HG02885 (cell line): ENCODE measurements around the gene PRRC2B.
"Not testable (repeated sequence)": the region's sequence is repeated elsewhere in the genome, so short reads cannot be mapped to it uniquely, and the experiment has no call there.

Source experiments
- ATAC-seq: cut with Tn5 transposase; IDR thresholded peaks from one replicate; pipeline ENCODE4 v1.9.1; 2021; ENCODE audit warnings: mild to moderate bottlenecking; ENCODE audit not compliant: unreplicated experiment, poor library complexity

The PRRC2B gene

DNA sequence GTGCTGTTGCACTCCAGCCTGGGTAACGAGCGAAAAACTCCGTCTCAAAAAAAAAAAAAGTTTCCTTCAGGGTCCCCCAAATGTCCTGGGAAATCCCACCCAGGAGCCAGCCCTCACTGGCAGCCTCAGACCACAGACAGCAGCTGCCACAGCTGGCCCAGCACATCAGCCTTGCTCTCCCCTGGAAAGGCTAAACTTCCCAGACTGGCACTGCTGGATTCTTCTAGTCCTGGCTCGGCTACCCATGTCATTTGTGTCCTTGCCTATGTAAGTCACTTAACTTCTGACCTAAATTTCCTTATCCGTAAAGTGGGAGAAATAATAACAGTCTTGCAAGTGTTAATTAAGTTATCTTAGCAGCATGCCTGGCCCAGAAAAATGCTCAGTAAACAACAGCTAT, 8.6 kb upstream of the PRRC2B start:
- ATAC-seq, result no peak

DNA sequence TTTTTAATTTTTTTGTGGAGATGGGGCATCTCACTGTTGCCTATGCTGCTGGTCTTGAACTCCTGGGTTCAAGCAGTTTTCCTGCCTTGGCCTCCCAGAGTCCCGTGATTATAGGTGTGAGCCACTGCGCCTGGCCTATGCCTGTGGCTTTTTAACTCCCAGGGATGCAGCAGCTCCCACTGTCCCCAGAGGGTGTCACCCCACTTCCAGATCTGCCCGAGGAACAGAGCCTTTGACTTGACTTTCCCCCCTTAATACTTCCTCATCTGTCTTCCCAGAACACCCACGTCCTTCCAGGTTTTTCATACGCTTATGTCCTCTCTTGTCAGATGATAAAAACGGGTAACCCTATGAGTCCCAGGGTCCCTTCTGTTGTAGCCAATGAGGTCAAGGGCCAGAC, 7.6 kb upstream of the PRRC2B start:
- ATAC-seq, result no peak

DNA sequence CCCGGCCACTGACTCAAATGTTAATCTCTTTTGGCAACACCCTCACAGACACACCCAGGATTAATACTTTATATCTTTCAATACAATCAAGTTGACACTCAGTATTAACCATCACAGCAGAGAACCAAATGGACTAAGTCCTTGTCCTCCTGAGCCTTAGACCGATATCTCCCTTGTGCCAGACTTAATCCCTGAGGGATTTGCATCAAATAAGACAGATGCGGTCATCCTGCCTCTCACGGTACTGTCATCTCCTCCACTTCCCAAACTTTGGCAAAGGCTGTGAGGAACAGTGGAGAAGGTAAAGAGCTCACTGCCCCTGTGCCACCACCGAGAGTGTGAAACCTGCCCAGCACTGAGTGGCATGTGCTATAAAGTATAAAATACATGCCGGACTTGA, 6.5 kb upstream of the PRRC2B start:
- ATAC-seq, result no peak

DNA sequence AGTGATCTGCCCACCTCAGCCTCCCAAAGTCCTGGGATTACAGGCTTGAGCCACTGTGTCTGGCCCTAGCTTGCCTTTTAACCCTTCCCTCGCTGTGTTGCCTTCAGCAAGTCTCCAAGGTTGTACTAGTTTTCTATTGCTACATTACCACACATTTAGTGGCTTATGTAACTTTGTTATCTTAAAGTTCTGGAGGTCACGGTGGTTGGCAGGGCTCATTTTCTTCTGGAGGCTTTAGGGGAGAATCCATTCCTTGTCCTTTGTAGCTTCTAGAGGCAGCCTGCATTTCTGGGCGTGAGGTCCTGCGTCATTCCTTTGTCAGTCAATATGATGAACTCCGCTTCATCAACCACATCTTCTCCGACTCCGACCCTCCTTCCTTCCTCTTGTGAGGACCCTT, 2.9 kb upstream of the PRRC2B start:
- no peak for ATAC-seq

DNA sequence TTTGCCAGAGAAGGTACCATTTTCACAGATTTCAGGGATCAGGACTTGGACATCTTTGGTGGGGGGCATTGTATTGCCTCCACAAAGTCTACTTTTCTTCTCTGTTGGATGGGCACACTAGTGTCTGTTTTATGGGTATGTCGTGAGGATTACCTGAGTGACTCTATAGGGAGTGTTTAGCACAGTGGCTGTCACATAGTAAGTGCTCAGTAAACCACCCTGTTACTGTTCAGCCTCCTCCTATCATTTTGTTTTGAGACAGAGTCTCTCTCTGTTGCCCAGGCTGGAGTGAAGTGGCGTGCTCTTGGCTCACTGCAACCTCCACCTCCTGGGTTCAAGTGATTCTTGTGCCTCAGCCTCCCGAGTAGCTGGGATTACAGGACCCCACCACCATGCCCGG, 2.4 kb upstream of the PRRC2B start:
- no peak for ATAC-seq

DNA sequence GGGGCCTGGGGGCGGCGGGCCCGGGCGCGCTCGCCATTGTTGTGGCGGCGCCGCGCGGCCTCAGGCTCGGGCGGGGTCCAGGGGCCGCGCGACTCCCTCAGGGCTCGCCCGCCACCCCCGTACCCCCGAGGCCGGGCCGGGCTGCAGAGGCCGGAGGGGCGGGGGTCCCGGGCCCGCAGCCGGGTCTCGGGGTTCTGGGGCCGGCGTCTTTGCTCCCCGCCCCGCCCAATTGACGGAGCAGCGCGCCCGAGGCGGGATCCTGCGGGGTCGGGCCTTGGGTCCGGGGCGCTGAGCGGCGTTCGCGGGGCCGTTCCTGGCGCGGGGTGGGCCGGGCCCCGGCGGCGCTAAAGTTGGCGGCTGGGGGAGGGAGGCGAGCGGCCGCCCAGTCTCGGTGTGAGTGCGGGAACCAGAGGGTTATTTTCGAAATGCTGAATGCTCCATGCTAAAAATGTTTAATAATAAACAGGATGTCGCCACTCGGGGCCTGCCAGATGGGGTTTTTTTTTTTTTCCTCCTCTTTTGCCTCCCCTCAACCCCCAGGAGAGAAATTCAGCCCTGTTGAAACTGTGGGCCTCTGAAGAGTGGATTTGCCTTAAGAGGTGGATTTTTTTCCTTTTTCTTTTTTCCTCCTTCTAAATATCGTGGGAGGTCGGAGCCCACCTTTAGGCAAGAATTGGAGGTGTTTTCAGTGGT, 724 bp downstream of the PRRC2B start:
- ATAC-seq, result peak; percentile 37

DNA sequence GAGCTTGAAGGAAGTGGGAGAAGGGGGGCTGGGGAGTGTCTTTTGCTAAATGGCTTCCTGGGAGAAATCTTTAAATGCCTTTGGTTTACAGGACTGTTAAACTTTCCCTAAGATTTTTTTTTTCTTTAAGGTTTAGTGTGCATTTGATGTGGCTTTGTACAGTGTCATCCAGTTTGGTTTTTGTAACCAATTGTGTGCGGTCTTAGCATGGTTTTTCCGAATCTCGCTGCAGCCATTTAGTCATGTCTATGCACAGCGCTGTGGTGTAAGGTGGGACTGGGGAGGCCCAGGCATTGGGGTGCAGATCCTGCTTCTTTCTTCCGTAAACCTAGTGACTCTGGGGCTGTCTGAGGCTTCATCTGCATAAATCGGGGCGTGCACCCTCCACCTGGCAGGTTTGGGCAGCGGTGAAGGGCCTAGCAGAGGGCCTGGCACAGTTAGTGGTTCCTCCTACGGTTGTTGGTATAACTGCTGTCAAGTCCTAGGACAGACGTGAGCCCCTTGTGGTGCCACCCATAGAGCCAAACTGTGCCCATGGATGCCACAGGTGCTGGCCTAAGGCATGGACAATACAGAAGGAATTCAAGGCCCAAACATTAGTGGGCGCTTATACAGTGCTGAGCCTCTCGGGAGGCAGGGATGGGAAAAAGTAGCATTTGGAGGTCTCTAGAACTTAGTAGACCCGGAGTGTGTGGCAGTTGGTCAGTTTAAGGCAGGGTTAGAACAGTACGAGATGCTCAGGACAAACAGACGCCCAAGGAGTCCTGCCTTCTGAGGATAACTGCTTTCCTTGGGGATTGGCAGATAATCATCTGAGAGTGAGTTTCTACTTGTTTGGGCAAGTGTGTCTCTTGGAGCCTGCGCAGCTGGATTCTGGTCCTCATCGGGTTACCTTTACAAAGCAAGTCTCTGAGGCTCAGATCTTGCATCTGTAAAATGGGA, 1.5 kb downstream of the PRRC2B start:
- ATAC-seq, result no peak

DNA sequence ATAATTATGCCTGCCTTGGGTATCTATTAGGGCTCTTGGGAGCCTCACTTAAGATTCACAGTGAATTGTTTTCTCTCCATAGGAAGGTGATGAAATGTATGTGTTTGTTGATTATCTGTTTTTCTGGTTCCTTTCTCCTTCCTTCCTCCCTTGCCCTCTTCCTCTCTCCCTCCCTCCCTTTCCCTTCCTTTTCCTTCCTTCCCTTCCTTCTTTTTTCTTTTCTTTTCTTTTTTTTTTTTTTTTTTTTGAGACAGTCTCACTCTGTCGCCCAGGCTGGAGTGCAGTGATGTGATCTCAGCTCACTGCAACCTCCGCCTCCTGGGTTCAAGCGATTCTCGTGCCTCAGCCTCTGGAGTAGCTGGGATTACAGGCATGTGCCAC, 2.2 kb downstream of the PRRC2B start:
- not testable (repeated sequence) for ATAC-seq

DNA sequence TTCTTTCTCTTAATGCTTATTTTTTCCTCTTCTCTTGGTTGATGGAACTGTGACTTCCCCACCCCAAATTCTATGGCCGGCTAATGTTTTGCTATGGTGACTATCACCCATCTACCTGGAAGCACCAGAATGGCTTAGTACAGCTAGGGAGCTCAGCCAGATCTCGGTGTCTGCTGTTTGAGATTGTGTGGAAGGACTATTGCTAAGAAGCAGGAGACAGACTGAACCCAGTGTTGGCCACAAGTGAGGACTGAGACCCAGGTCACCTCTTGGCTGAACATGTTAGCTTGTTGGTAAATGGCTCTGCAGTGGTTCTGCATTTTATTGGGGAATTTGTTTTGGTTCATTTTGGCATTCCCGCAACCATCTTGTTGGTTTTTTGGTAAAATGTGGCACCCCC, 2.7 kb downstream of the PRRC2B start:
- no peak for ATAC-seq

DNA sequence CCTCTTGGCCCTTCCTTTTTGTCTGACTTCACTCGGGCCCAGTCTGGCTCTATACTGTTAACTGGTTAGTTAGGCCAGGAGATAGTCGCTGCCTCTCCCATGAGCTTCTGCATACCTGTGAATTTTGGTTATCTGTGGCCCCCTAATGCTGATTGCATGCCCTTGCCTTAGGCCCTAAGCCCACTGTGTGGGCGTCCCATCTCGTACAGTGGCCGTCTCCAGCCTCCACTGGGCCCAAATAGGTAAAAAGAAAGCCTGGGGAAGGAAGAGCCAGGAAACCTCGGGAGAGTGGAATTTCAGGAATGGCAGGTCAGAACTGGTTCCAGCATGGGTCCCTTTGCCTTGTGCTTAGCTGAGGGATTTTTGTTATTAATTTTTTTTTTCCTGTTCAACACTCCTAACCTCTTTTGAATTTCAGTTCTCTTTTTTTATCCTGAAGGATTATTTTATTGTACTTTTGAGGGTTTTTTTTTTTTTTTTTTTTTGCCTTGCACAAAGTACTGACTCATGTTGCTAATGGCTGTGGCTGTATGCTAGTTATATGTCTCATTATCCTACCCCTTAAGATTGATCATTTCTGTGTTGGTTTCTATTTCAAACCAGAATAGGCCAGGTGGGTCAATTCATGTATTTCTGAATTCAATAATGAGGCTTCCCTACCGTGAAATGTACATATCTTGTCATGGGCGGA, 3.4 kb downstream of the PRRC2B start:
- ATAC-seq, result no peak

DNA sequence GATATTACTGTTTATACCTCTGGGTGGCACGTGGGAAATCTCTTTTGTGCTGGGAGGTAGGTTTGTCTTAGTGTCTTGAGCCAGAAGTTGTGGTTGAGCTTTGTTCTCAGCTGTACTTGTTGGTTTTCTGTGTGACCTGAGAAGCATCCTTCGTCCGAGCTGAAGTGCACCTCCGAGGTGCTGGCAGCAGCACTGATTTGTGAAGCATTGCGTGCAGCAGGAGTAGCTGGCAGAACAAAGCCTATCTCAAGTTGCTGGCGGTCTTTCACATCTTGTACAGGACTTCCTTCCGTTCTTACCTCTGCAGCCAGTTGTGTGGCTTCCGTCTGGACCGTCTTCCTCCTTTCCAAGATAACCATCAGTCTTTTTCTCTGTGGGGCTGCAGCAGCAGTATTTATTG, 4.3 kb downstream of the PRRC2B start:
- ATAC-seq, result no peak

DNA sequence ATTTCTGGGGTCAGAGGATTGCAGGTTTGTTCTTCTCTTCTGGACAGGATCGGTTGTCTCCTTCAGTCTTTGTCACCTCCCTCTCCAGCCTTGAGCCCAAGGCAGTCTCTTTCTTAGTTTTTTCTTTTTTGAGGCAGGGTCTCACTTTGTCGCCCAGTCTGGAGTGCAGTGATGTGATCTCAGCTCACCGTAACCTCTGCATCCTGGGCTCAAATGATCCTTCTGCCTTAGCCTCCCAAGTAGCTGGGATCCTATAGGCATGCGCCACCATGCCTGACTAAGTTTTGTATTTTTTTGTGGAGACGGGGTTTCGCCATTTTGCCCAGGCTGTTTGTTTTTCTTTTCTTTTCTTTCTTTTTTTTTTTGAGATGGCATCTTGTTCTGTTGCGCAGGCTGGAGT, 6.1 kb downstream of the PRRC2B start:
- no peak for ATAC-seq

DNA sequence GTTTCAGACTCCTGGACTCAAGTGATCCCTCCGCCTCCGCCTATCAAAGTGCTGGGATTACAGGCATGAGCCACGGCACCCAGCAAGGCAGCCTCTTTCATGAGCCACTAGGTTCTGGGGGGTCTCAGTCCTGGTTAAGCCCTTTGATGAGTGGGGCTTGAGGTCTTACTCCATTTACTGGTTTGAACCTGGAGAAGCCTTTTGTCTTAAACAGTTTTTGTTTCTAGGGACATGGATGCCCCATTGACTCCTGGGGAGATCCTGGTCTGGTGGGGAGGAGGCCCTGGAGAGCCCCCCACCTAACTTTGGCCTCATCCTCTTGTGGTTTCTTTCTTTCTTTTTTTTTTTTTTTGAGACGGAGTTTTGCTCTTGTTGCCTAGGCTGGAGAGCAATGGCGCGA, 6.7 kb downstream of the PRRC2B start:
- ATAC-seq, result no peak

DNA sequence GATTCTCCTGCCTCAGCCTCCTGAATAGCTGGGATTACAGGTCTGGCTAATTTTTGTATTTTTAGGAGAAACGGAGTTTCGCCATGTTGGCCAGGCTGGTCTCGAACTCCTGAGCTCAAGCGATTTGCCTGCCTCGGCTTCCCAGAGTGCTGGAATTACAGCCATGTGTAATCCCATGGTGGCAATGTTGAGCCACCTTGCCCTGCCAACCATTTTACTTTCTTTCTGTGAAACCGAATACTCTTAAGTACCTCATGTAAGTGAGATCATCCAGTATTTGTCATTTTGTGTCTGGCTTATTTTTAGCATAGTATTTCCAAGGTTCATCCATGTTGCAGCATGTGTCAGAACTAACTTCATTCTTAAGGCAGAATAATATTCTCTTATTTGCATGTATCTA, 8.2 kb downstream of the PRRC2B start:
- ATAC-seq, result no peak

DNA sequence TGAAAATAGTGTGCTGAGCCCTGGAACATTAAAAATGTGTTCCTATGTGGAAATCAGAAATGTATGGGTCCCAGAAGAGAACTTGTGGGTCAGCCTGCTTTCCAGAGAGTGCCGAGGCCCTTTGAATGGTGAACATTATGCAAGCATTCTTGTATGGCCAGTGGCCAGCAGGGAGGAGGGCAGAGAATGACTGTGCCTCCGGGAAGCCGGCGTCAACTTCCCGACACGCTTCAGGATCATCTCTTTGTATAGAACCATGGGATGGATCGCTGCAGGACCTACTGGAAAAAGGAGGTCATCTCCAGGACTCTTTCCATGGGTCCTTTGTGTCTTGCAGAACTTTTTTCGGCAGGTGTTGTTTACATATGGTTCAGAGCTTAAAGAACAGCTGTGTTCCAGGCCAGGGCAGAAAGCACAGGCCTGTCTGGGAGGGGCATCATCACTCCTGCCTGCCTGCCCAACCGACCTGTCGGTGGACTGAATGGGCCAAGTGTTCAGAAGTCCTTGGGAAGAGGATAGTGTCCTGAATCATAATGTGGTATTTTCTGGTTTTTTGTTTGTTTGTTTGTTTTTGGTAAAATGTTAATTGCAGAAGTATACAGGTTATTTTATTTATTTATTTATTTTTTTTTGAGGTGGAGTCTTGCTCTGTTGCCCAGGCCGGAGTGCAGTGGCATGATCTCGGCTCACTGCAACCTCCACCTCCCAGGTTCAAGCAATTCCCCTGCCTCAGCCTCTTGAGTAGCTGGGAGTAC, 9.0 kb downstream of the PRRC2B start:
- no peak for ATAC-seq

DNA sequence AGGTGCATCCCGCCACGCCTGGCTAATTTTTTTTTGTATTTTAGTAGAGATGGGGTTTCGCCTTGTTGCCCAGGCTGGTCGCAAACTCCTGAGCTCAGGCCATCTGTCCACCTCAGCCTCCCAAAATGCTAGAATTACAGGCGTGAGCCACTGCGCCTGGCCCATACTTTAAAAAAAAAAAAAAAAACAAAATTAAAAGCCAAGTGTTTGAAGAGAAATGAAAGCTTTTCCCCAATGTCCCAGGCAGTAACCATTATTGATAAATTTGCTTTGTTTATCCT, 9.5 kb downstream of the PRRC2B start:
- ATAC-seq, result no peak

DNA sequence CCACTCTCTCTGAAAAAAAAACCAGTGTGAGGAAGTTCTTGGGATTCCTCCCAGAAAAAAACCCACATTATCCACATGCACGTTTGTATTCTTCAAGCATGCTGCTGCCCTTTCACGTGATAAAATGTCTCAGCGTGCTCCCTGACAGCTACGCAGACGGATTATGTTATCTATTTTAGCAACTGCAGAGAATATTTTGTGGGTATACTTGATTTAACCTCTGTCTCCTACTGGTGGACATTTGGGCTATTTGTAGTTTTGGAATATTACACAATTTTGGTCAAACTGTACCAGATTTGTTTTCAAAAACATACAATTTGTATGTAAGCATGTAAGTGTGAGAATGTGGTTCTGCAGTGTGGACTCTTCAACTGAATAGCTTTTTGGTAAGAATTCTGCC, 10.7 kb downstream of the PRRC2B start:
- no peak for ATAC-seq

DNA sequence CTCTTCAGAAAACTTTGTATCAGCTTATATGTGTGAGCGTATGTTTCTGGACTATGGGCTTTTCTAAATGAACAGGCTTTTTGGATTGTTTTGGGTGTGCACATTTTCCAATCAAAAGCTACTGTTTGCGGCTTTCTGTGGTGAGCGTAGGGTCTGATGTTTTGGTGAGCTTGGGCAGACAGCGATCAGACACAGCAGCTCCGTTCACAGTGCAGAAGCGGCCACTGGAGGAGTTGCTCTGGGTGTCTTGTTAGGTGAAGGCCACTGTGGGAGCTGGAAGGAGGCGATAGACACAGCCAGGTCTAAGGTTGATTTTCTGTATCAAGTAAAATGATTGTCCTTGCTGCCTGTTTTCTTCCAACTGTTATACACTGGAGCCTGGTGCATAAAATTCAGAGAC, 11.1 kb downstream of the PRRC2B start:
- no peak for ATAC-seq

DNA sequence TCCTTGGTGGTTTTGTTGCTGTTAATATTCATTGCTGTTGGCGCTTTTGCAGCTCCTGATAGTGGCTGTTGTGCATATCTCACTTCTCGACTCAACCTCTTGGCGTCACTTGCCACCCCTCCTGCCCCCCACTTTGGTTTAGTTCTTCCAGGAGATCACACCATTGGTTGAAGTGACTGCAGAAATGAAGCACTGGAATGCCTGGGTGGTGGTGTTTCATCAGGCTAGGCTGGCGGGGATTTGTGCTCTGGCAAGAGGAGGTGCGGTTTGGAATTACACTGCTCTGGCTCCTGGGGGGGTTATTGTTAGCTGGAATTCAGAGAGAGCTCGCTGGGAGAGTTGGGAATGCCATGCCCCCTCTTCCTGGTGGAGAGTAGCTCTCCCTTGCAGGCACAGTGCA, 11.5 kb downstream of the PRRC2B start:
- ATAC-seq, result no peak

DNA sequence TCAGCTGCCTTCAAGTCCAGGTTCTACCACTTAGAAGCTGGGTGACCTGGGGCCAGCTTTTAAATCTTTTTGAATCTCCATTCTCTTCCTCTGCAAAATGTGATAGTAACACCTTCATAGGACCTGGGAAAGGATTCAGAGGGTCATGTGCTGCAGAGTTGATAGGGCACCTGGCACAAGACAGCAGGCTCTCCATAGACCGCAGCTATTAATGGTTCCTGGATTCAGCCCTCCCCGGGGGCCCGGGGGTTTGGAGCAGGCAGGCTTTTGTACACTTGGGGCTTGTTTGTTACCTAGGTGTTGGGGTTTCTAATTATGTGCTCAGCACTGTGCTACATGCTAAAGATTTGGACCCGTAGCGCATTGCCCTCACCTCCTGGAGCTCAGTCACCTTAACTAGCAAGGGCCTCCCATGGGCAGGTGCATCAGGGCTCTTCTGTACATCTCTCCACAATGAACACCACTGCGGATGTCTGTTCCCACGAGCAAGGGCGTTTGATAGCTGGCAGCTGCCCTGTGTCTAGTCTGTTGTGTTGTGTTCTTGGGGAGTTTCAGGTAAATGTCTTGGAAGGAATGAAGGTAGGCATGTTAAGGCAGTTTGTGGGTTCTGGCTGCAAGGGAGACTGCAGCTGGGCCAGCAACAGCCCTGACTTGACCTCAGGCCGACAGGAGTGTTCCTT, 12.1 kb downstream of the PRRC2B start:
- ATAC-seq, result no peak
